Spleen (tissue), 11 donors: Measurements from ENCODE around the gene CLDN24. TPM values are rescaled to one million over a fixed set of nuclear protein-coding genes. Genes with fewer than 3 reads are reported as not detected.
A peak's percentile ranks its signal among the peaks of the same experiment; 100 is the strongest.

Experiments used
- DNase-seq: peaks from one replicate; pipeline ENCODE4 v3.0.0-alpha.2; 2020
- H3K27ac ChIP-seq, 8 donors: fragments of 200-600 bp; sonication (generic) in 7 of 8; 1 replicate in 4 of 8; 2 replicates in 4 of 8; pipeline versions ENCODE4 v1.5.0 to v1.8.0; 2016 to 2021; ENCODE audit warnings: inconsistent platforms in 4 of 8, mild to moderate bottlenecking in 4 of 8, moderate library complexity in 1 of 8
- H3K27me3 ChIP-seq, 7 donors: fragments of 200-600 bp; sonication (generic) in 6 of 7; replicated peaks in 1 of 7; 1 replicate in 4 of 7; 2 replicates in 3 of 7; pipeline versions ENCODE4 v1.5.0 to v1.8.0; 2016 to 2021; ENCODE audit warnings: inconsistent platforms in 3 of 7, mild to moderate bottlenecking in 1 of 7
- H3K36me3 ChIP-seq, 6 donors: fragments of 200-600 bp; sonication (generic) in 5 of 6; 1 replicate in 4 of 6; 2 replicates in 2 of 6; pipeline versions ENCODE4 v1.5.0 to v1.8.0; 2016 to 2021; ENCODE audit warnings: inconsistent platforms in 2 of 6
- H3K4me1 ChIP-seq, 6 donors: fragments of 200-600 bp; sonication (generic) in 5 of 6; 1 replicate in 3 of 6; 2 replicates in 3 of 6; pipeline versions ENCODE4 v1.5.0 to v1.8.0; 2016 to 2021; ENCODE audit warnings: inconsistent platforms in 3 of 6
- H3K4me3 ChIP-seq, 8 donors: fragments of 200-600 bp; sonication (generic) in 7 of 8; 1 replicate in 4 of 8; 2 replicates in 4 of 8; pipeline versions ENCODE4 v1.5.0 to v1.8.0; 2016 to 2021; ENCODE audit warnings: inconsistent platforms in 4 of 8, mild to moderate bottlenecking in 4 of 8, moderate library complexity in 2 of 8
- H3K9me3 ChIP-seq, 8 donors: fragments of 200-600 bp; sonication (generic) in 7 of 8; 1 replicate in 4 of 8; 2 replicates in 4 of 8; pipeline versions ENCODE4 v1.5.0 to v1.8.0; 2016 to 2021; ENCODE audit warnings: inconsistent platforms in 4 of 8
- POLR2A ChIP-seq, 3 donors: fragments of 450-650 bp; IDR thresholded peaks; one replicate each; pipeline ENCODE4 v1.5.1; 2017; ENCODE audit warnings: antibody characterized with exemption in 3 of 3, mild to moderate bottlenecking in 1 of 3
- POLR2AphosphoS5 ChIP-seq, 3 donors: sonication (generic); formaldehyde crosslinking; IDR thresholded peaks; one replicate each; pipeline ENCODE4 v1.5.1; 2017; ENCODE audit warnings: antibody characterized with exemption in 3 of 3
- WGBS, 5 donors: extraction: QIAGEN DNeasy Blood & Tissue Kit in 3 of 5; methylation state at CpG; one replicate each; pipeline versions ENCODE4 v1.1.5 to v1.1.7; 2013 to 2018; 5-methylcytosine and 5-hydroxymethylcytosine counted together
- intact Hi-C: fragments of 100-400 bp; cut with DNase I; formaldehyde crosslinking; loops from one replicate; pipeline ENCODE4 v1.15.0; 2023; ENCODE audit warnings: low total_unique reads
- polyA plus RNA-seq, 3 donors: library from polyadenylated mRNA; stranded (reverse); fragments of 200-250 nt; gene quantifications; one replicate each; pipeline ENCODE4 v1.2.1, GENCODE V29; 2013
- total RNA-seq, 7 donors: library from RNA; depleted of rRNA in 3 of 7; stranded (reverse); fragments of >200 nt in 3 of 7; fragmentation: NEBNext Ultra II Directional in 4 of 7; extraction: Animal tissue kit (Norgen Biotek cat#: 25700) in 4 of 7; gene quantifications; one replicate each; pipeline versions ENCODE4 v1.1.0 to v1.2.1, GENCODE V29; 2016 to 2021
- TF ChIP-seq, protein P1 (sequence below), 11 experiments: fragments of 200-600 bp in 7 of 11; fragments of 450-650 bp in 4 of 11; sonication (generic) in 4 of 11; IDR thresholded peaks in 8 of 11; conservative IDR thresholded peaks in 3 of 11; 1 replicate in 7 of 11; 2 replicates in 4 of 11; pipeline versions ENCODE4 v1.4.0 to v1.8.0; 2016 to 2021; ENCODE audit warnings: antibody characterized with exemption in 11 of 11, inconsistent platforms in 4 of 11, mild to moderate bottlenecking in 1 of 11
- donor health status: healthy with polysubstance abuse.
- donor health status: DM: no; HTN: no; CAD: no; lungs with moderate emphysema.
- donor health status: DM: no; HTN: no; CAD: no.
- donor health status: Bipolar disorder and iron deficiency.
- donor health status: healthy.
- donor health status: DM: no; HTN: no; CAD: no.
- donor health status: DM: yes; HTN: yes; CAD: no.

Gene CLDN24
- total and polyA plus RNA-seq, 10 donors: not detected

DNA sequence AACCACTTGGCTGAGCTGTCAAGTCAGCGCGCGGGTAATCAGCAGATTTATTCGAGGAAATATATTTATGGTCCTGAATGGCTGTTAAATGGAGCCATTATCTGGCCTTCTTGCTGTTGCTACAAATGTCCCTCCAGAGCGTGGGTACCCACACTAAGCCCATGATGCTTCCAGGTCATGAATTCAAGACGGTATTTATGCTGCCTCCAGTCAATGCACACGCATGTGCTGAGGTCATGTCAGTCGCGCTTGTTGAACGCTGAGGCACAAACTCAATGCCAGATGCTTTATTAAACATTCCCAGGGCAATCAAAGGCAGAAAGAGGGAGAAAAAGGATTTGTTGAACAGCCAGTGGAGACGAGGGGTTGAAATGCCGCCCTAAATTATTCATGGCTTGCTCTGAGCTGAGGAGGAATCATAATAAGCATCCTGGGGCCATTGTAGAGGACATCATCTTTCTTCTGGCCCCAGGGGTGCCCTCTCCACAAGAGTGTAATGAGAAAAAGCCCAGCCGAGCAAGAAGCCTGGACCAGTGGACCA, 36.1 kb upstream of the CLDN24 start:
- Histone ChIP-seq H3K4me1 (no peaks in the 10 kb centered on the region), H3K9me3 (no peaks in the 10 kb centered on the region), H3K27ac (no peak overlapping the region), H3K4me3 (no peak overlapping the region), H3K27me3 (peaks cover 0 to 2% (median 0%) of the 10 kb centered on the region in 7 donors), H3K36me3 (no peaks in the 10 kb centered on the region)
- DNase-seq: no peak
- no peak for TF ChIP-seq POLR2AphosphoS5 (IDR thresholded peaks at IDR 0.05)
- TF ChIP-seq, protein P1, sequence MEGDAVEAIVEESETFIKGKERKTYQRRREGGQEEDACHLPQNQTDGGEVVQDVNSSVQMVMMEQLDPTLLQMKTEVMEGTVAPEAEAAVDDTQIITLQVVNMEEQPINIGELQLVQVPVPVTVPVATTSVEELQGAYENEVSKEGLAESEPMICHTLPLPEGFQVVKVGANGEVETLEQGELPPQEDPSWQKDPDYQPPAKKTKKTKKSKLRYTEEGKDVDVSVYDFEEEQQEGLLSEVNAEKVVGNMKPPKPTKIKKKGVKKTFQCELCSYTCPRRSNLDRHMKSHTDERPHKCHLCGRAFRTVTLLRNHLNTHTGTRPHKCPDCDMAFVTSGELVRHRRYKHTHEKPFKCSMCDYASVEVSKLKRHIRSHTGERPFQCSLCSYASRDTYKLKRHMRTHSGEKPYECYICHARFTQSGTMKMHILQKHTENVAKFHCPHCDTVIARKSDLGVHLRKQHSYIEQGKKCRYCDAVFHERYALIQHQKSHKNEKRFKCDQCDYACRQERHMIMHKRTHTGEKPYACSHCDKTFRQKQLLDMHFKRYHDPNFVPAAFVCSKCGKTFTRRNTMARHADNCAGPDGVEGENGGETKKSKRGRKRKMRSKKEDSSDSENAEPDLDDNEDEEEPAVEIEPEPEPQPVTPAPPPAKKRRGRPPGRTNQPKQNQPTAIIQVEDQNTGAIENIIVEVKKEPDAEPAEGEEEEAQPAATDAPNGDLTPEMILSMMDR (IDR thresholded peaks at IDR 0.05 in 8 of 11, conservative IDR thresholded peaks at IDR 0.05 in 3 of 11): no peak
- WGBS, 5 donors: 88 to 93% (median 90%) methylated on average over 13 of the region's 13 CpGs
- intact Hi-C loops: no loop called here

DNA sequence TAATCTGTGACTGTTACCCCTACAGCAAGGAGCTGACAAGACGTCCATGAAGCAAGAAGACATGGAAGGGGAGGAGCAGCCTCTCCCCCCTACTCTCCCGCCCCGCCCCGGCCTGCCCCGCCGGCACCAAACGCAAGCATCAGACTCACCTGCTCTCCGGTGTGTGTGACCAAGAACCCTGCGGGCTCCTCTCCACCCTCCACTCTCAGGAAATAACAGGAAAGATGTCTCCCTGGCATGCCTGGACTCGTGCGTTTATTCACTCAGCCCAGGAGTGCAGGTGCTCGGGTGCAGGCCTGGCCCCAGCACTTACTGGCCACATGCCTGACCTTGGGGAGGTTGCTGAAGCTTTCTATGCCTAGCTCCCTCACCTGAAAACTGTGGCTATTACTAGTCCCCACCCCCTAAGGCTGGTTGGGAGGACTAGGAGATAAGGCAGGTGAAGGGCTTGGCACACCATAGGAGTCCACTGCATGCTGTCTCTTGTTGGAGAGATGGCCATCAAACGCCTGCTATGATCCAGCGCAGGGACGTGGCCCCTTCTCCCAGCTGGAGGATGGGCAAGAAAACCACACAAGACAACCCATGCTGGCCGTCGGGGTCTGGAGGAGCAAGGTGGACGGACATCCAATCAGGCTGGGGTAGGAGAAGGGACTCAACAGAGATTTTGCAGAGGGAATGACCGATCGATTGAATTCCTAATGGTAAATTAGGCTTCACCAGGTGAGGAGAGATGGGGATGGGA, 34.9 kb upstream of the CLDN24 start:
- H3K27ac ChIP-seq: no peak overlapping the region
- intact Hi-C loops: no loop called here
- no peaks in the 10 kb centered on the region for H3K4me1 ChIP-seq
- H3K27me3 ChIP-seq: no peaks in the 10 kb centered on the region
- DNase-seq: peak; percentile 52
- H3K36me3 ChIP-seq: no peaks in the 10 kb centered on the region
- H3K4me3 ChIP-seq: no peak overlapping the region
- no peaks in the 10 kb centered on the region for H3K9me3 ChIP-seq
- TF ChIP-seq POLR2A (IDR thresholded peaks at IDR 0.05) (no peak), POLR2AphosphoS5 (IDR thresholded peaks at IDR 0.05) (no peak)
- TF ChIP-seq, protein P1 (IDR thresholded peaks at IDR 0.05 in 8 of 11, conservative IDR thresholded peaks at IDR 0.05 in 3 of 11): no peak
- 85 to 93% (median 89%) methylated on average over 18 to 20 of the region's 20 CpGs for WGBS, 5 donors

DNA sequence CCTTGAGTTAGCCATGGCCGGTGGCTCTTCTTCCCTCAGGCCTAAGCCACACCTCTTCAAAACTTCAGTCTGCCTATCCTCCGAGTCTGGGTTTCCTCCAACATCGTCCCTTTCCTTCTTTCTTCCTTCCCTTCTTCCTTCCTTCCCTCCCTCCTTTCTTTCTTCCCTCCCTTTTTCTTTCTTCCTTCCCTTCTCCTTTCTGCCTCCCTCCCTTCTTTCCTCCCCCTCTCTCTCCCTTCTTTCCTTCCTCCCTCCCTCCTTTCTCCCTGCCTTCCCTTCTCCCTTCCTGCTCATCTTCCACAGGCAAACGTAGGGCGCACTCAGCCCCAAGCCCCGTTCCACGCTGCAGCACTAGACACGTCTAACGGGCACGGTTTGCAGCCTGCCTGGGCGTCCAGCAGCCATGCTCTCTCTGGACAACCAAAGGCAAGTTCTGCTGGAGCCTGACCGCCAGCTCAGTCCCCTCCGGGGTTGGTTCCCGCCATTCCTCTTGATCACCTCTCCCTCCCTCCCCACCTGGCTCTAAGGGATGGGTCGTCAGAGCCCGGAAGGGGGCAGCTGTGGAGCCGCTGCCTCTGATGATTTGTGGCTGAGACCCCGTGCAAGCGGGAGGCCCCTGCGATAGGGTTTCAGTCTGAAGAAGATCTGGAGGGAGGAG, 34.1 kb upstream of the CLDN24 start:
- intact Hi-C loops: no loop called here
- Histone ChIP-seq H3K27ac (no peak overlapping the region), H3K4me3 (no peak overlapping the region), H3K4me1 (no peaks in the 10 kb centered on the region), H3K36me3 (no peaks in the 10 kb centered on the region), H3K27me3 (peaks cover 0 to 4% (median 0%) of the 10 kb centered on the region in 7 donors), H3K9me3 (no peaks in the 10 kb centered on the region)
- peak; percentile 66 for DNase-seq
- WGBS, 5 donors: 84 to 86% (median 85%) methylated on average over 20 of the region's 20 CpGs
- TF ChIP-seq POLR2A (IDR thresholded peaks at IDR 0.05) (no peak), POLR2AphosphoS5 (IDR thresholded peaks at IDR 0.05) (no peak)
- TF ChIP-seq, protein P1 (IDR thresholded peaks at IDR 0.05 in 8 of 11, conservative IDR thresholded peaks at IDR 0.05 in 3 of 11): no peak

DNA sequence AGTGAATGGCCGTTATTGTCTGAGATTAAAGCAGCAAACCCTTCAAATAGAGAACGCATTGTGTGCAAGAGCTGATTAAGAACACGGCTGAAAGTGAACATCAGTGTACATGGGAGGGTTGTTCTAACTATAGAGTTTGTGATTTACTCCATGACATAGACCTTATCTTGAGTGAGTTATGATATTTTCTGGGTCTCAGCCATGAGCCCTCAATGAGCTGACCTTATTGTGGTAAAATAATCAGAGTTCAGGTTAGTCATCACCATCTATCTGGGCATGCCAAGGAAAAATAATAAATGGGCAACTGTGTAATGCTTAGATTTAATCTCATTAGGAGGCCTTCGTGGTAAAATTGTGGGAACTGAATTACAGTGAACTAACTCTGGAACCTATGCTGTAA, 33.2 kb upstream of the CLDN24 start:
- DNase-seq: no peak
- Histone ChIP-seq H3K9me3 (no peaks in the 10 kb centered on the region), H3K4me1 (no peaks in the 10 kb centered on the region), H3K27me3 (peaks cover 0 to 10% (median 0%) of the 10 kb centered on the region in 7 donors), H3K27ac (no peak overlapping the region), H3K36me3 (no peaks in the 10 kb centered on the region), H3K4me3 (no peak overlapping the region)
- intact Hi-C loops: no loop called here
- TF ChIP-seq POLR2A (IDR thresholded peaks at IDR 0.05) (no peak), POLR2AphosphoS5 (IDR thresholded peaks at IDR 0.05) (no peak)
- TF ChIP-seq, protein P1 (IDR thresholded peaks at IDR 0.05 in 8 of 11, conservative IDR thresholded peaks at IDR 0.05 in 3 of 11): no peak
- 77 to 89% (median 80%) methylated on average over 4 of the region's 4 CpGs for WGBS, 5 donors
